HG02884 (cell line): ENCODE results near the gene SYS1.
A peak's percentile ranks its signal among the peaks of the same experiment; 100 is the strongest.

Experiments used
- ATAC-seq: cut with Tn5 transposase; IDR thresholded peaks from one replicate; pipeline ENCODE4 v1.9.1; 2021; ENCODE audit warnings: mild to moderate bottlenecking, moderate library complexity; ENCODE audit not compliant: unreplicated experiment

The SYS1 gene

GRCh38 chr20:45362804-45363610 is at the start of gene SYS1:
Gene SYS1, plus strand, starts transcription at chr20:45363156. Its CDS starts 376 bp downstream, at chr20:45363532.
- peak; percentile 83 for ATAC-seq

GRCh38 chr20:45313943-45314342 is 49.0 kb upstream of the SYS1 start:
- ATAC-seq: no peak

GRCh38 chr20:45315672-45316071 is 47.3 kb upstream of the SYS1 start:
- no peak for ATAC-seq

- ATAC-seq: no peak
These were observed 46.5 kb upstream of the SYS1 start for GRCh38 chr20:45316150-45317080.

GRCh38 chr20:45317826-45318225 is 45.1 kb upstream of the SYS1 start:
- ATAC-seq: no peak

- no peak for ATAC-seq
These were observed 44.5 kb upstream of the SYS1 start for GRCh38 chr20:45318386-45318939.

GRCh38 chr20:45318948-45319347 is 44.0 kb upstream of the SYS1 start:
- no peak for ATAC-seq

- no peak for ATAC-seq
These were observed 41.9 kb upstream of the SYS1 start for GRCh38 chr20:45320948-45321595.

GRCh38 chr20:45322952-45323383 is 40.0 kb upstream of the SYS1 start:
- ATAC-seq: no peak

- ATAC-seq: no peak
These were observed 39.2 kb upstream of the SYS1 start for GRCh38 chr20:45323731-45324130.

GRCh38 chr20:45325371-45325770 is 37.6 kb upstream of the SYS1 start:
- ATAC-seq: no peak

- ATAC-seq: no peak
These were observed 34.5 kb upstream of the SYS1 start for GRCh38 chr20:45328451-45328850.

- ATAC-seq: no peak
These were observed 33.2 kb upstream of the SYS1 start for GRCh38 chr20:45329497-45330319.

- ATAC-seq: no peak
These were observed 32.5 kb upstream of the SYS1 start for GRCh38 chr20:45330476-45330875.

- no peak for ATAC-seq
These were observed 26.2 kb upstream of the SYS1 start for GRCh38 chr20:45336530-45337366.

GRCh38 chr20:45337367-45338120 is 25.4 kb upstream of the SYS1 start:
- ATAC-seq: no peak

- no peak for ATAC-seq
These were observed 24.6 kb upstream of the SYS1 start for GRCh38 chr20:45338121-45339030.
